Upper lobe of right lung (tissue), 1 donor: ENCODE measurements around the gene PAMR1. TPM values are rescaled to one million over a fixed set of nuclear protein-coding genes. Genes with fewer than 3 reads are reported as not detected.
"Not testable (repeated sequence)": the region's sequence is repeated elsewhere in the genome, so short reads cannot be mapped to it uniquely, and the experiment has no call there.

Source experiments
- ATAC-seq: fragments of 200-7000 bp; cut with Tn5 transposase; one replicate; pipeline ENCODE4 v1.9.1; 2020; ENCODE audit warnings: mild to moderate bottlenecking, moderate library complexity
- DNase-seq: peaks from one replicate; pipeline ENCODE4 v3.0.0-alpha.2; 2020
- H3K27ac ChIP-seq: fragments of 200-600 bp; one replicate; pipeline ENCODE4 v1.8.0; 2022
- H3K27me3 ChIP-seq: fragments of 200-600 bp; one replicate; pipeline ENCODE4 v1.8.0; 2022; ENCODE audit warnings: mild to moderate bottlenecking
- H3K36me3 ChIP-seq: fragments of 200-600 bp; one replicate; pipeline ENCODE4 v1.8.0; 2022
- H3K4me1 ChIP-seq: fragments of 200-600 bp; one replicate; pipeline ENCODE4 v1.8.0; 2022
- H3K4me3 ChIP-seq: fragments of 200-600 bp; one replicate; pipeline ENCODE4 v1.8.0; 2022; ENCODE audit warnings: mild to moderate bottlenecking
- H3K9me3 ChIP-seq: fragments of 200-600 bp; one replicate; pipeline ENCODE4 v1.8.0; 2022
- CTCF ChIP-seq: fragments of 200-600 bp; IDR thresholded peaks from one replicate; pipeline ENCODE4 v1.8.0; 2022; ENCODE audit warnings: antibody characterized with exemption
- intact Hi-C: fragments of 100-400 bp; cut with DNase I; formaldehyde crosslinking; loops from one replicate; pipeline ENCODE4 v1.11.0; 2022
- total RNA-seq: library from RNA; stranded (reverse); fragmentation: NEBNext Ultra II Directional; extraction: Animal tissue kit (Norgen Biotek cat#: 25700); gene quantifications from one replicate; pipeline ENCODE4 v1.2.1, GENCODE V29; 2021
- donor health status: DM: no; HTN: yes; CAD: no; lungs with severe emphysema.

The PAMR1 gene
- total RNA-seq, 1 donor from 2014 or later = 12.4 TPM

GRCh38 chr11:35549787-35550186 is 24.4 kb upstream of the PAMR1 start:
- DNase-seq (no peak), ATAC-seq (peak; percentile 87)
- intact Hi-C loops = no loop called here
- no peaks in the 10 kb centered on the region for H3K9me3 ChIP-seq
- no peak overlapping the region for H3K4me3 ChIP-seq
- no peak for TF ChIP-seq CTCF
- H3K27ac ChIP-seq = no peak overlapping the region
- no peaks in the 10 kb centered on the region for H3K36me3 ChIP-seq
- no peaks in the 10 kb centered on the region for H3K27me3 ChIP-seq
- H3K4me1 ChIP-seq = no peaks in the 10 kb centered on the region

GRCh38 chr11:35548925-35549561 is 23.6 kb upstream of the PAMR1 start:
- no peak for ATAC-seq

GRCh38 chr11:35547995-35548394 is 22.6 kb upstream of the PAMR1 start:
- H3K4me1 ChIP-seq, H3K36me3 ChIP-seq, H3K9me3 ChIP-seq, intact Hi-C loops, H3K27me3 ChIP-seq, ATAC-seq, H3K27ac ChIP-seq, H3K4me3 ChIP-seq, DNase-seq: not testable (repeated sequence)

More at GRCh38 chr11:35548925-35549561, 23.6 kb upstream of the PAMR1 start:
- Histone ChIP-seq H3K27ac (no peak overlapping the region), H3K27me3 (no peaks in the 10 kb centered on the region), H3K9me3 (no peaks in the 10 kb centered on the region), H3K36me3 (no peaks in the 10 kb centered on the region), H3K4me3 (no peak overlapping the region), H3K4me1 (no peaks in the 10 kb centered on the region)
- no peak for TF ChIP-seq CTCF
- DNase-seq = no peak
- intact Hi-C loops = no loop called here

- no peaks in the 10 kb centered on the region for H3K27me3 ChIP-seq
- ATAC-seq = no peak
Measured at GRCh38 chr11:35546317-35546716, 20.9 kb upstream of the PAMR1 start.

GRCh38 chr11:35545391-35546003 is 20.1 kb upstream of the PAMR1 start:
- Histone ChIP-seq H3K27ac (no peak overlapping the region), H3K27me3 (no peaks in the 10 kb centered on the region), H3K4me1 (no peaks in the 10 kb centered on the region), H3K4me3 (no peak overlapping the region), H3K36me3 (no peaks in the 10 kb centered on the region), H3K9me3 (no peaks in the 10 kb centered on the region)
- DNase-seq (no peak), ATAC-seq (no peak)
- intact Hi-C loops = no loop called here
- no peak for TF ChIP-seq CTCF

More at GRCh38 chr11:35546317-35546716, 20.9 kb upstream of the PAMR1 start:
- Histone ChIP-seq H3K36me3 (no peaks in the 10 kb centered on the region), H3K27ac (no peak overlapping the region), H3K9me3 (no peaks in the 10 kb centered on the region), H3K4me1 (no peaks in the 10 kb centered on the region), H3K4me3 (no peak overlapping the region)
- DNase-seq = no peak
- no peak for TF ChIP-seq CTCF
- intact Hi-C loops = no loop called here

GRCh38 chr11:35543481-35543880 is 18.1 kb upstream of the PAMR1 start:
- no peaks in the 10 kb centered on the region for H3K27me3 ChIP-seq
- H3K9me3 ChIP-seq = no peaks in the 10 kb centered on the region
- no peak for TF ChIP-seq CTCF
- no peak overlapping the region for H3K4me3 ChIP-seq
- intact Hi-C loops = no loop called here
- no peak for ATAC-seq
- no peak overlapping the region for H3K27ac ChIP-seq
- no peaks in the 10 kb centered on the region for H3K36me3 ChIP-seq
- H3K4me1 ChIP-seq = no peaks in the 10 kb centered on the region
- DNase-seq = no peak
